ENCODE results near the gene YWHAG. TPM values are rescaled to one million over a fixed set of nuclear protein-coding genes. Genes with fewer than 3 reads are reported as not detected.
A peak's percentile ranks its signal among the peaks of the same experiment; 100 is the strongest.

Gene YWHAG
- total and polyA plus RNA-seq, 2 of the 13 experiments (the other 11 are each of a cell fraction or from before 2014, with no cell fraction given): 36.9 to 67.5 TPM

DNA sequence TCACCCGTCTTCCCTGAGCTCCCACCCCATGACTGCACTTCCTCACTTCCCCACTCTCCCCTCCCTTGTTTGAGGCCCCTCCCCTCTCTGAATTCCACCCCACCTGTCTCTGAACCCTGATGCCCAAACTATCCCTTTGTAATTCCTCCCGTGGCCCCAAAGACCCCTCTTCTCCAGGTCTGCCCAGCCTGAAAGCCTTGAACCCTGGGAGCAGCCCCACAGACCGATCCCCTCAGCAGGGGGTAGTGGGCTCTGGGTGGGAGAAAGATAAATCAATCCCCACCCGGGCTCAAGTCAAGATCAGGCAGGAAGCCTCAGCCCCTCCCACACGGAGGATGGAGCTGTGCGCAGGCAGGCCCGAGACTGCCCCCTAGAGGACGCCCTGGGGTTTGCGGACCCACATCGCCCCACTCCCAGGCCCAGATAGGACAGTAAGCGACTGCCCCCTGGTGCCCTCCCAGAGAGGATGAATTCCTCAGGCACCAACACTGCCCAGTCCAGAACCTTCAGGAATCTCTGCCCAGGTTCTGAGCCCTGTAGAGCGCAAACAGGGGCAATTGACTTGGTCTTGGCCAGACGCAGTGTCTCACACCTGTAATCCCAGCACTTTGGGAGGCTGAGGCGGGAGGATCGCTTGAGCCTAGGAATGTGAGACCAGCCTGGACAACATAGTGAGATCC is 44.6 kb downstream of the YWHAG start (continued):
- TF ChIP-seq, protein P1, sequence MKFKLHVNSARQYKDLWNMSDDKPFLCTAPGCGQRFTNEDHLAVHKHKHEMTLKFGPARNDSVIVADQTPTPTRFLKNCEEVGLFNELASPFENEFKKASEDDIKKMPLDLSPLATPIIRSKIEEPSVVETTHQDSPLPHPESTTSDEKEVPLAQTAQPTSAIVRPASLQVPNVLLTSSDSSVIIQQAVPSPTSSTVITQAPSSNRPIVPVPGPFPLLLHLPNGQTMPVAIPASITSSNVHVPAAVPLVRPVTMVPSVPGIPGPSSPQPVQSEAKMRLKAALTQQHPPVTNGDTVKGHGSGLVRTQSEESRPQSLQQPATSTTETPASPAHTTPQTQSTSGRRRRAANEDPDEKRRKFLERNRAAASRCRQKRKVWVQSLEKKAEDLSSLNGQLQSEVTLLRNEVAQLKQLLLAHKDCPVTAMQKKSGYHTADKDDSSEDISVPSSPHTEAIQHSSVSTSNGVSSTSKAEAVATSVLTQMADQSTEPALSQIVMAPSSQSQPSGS (CRISPR knock-in tag; IDR thresholded peaks at IDR 0.05): peak; percentile 80; the same call in 1 of the 2 replicates
- TF ChIP-seq ZNF326 (CRISPR knock-in tag; IDR thresholded peaks at IDR 0.05; ENCODE audit: borderline replicate concordance) (no peak), FOSL2 (CRISPR knock-in tag; IDR thresholded peaks at IDR 0.05) (peak; percentile 75), WIZ (CRISPR knock-in tag; IDR thresholded peaks at IDR 0.05) (no peak), NFATC3 (CRISPR knock-in tag; IDR thresholded peaks at IDR 0.05) (0 out of 2 replicates have a peak, but pooled peaks have one; percentile 46), AHDC1 (CRISPR knock-in tag; IDR thresholded peaks at IDR 0.05; ENCODE audit: borderline replicate concordance) (no peak), RBM22 (optimal IDR thresholded peaks at IDR 0.05; ENCODE audit: low read length) (no peak), ZNF3 (CRISPR knock-in tag; IDR thresholded peaks at IDR 0.05) (0 out of 2 replicates have a peak, but pooled peaks have one; percentile 28), TEF (CRISPR knock-in tag; IDR thresholded peaks at IDR 0.05) (no peak), ZNF34 (CRISPR knock-in tag; IDR thresholded peaks at IDR 0.05; ENCODE audit: borderline replicate concordance) (0 out of 2 replicates have a peak, but pooled peaks have one; percentile 31), TOPORS (CRISPR knock-in tag; IDR thresholded peaks at IDR 0.05) (no peak), ZNF33B (CRISPR knock-in tag; IDR thresholded peaks at IDR 0.05) (no peak), PRDM15 (CRISPR knock-in tag; IDR thresholded peaks at IDR 0.05) (peak; percentile 53; the same call in 1 of the 2 replicates), POLR2AphosphoS2 (IDR thresholded peaks at IDR 0.05; ENCODE audit: low read depth, low read length) (no peak), NR3C1 (CRISPR knock-in tag; IDR thresholded peaks at IDR 0.05) (no peak)
- TF ChIP-seq, protein P2, sequence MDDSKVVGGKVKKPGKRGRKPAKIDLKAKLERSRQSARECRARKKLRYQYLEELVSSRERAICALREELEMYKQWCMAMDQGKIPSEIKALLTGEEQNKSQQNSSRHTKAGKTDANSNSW (CRISPR knock-in tag; IDR thresholded peaks at IDR 0.05; ENCODE audit: borderline replicate concordance): no peak
- TF ChIP-seq, protein P3, sequence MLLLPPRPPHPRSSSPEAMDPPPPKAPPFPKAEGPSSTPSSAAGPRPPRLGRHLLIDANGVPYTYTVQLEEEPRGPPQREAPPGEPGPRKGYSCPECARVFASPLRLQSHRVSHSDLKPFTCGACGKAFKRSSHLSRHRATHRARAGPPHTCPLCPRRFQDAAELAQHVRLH (CRISPR knock-in tag; IDR thresholded peaks at IDR 0.05; ENCODE audit: borderline replicate concordance, low read depth): peak; percentile 96; the same call in 1 of the 2 replicates
